ENCODE measurements around the gene PCDH9. TPM values are rescaled to one million over a fixed set of nuclear protein-coding genes. Genes with fewer than 3 reads are reported as not detected.

PCDH9 gene
- total RNA-seq, 2 experiments from 2014 or later: 0.14 to 0.17 TPM

- no peak for DNase-seq
- H3K36me3 Mint-ChIP-seq: no peaks in the 10 kb centered on the region
- ATAC-seq (ENCODE audit: low read depth): no peak
- H3K9me3 Mint-ChIP-seq: no peaks in the 10 kb centered on the region
- no peak overlapping the region for H3K4me3 Mint-ChIP-seq
- H3K27ac Mint-ChIP-seq: no peak overlapping the region
- POLR2A ChIA-PET: no interaction called here
- H3K4me1 Mint-ChIP-seq: no peaks in the 10 kb centered on the region
- no peaks in the 10 kb centered on the region for H3K27me3 Mint-ChIP-seq
Observed at GRCh38 chr13:66354879-66355751, 875.0 kb downstream of the PCDH9 start.

GRCh38 chr13:66353664-66354063 is 876.5 kb downstream of the PCDH9 start:
- no peak overlapping the region for H3K4me3 Mint-ChIP-seq
- no peaks in the 10 kb centered on the region for H3K9me3 Mint-ChIP-seq
- no peaks in the 10 kb centered on the region for H3K27me3 Mint-ChIP-seq
- ATAC-seq (ENCODE audit: low read depth) (no peak), DNase-seq (no peak)
- H3K27ac Mint-ChIP-seq: no peak overlapping the region
- POLR2A ChIA-PET: no interaction called here
- no peaks in the 10 kb centered on the region for H3K4me1 Mint-ChIP-seq
- H3K36me3 Mint-ChIP-seq: no peaks in the 10 kb centered on the region

DNA sequence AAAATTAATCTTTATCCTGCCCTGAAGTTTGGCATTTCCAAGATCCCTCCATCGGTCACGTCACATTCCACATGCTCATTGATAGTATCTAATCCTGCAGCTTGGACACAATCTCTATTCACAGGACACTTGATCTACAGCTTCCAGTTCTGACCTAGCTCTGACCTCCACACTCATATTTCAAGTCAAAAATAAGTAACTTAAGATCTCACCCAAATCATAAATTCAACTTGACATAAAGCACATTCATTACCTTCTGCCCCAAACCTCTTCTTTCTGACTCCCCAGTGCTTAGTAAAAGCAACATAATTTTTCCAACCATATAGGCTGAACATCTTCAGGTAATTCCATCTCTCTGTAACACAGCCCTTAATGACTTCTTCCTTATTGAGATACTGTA is 880.2 kb downstream of the PCDH9 start:
- no peaks in the 10 kb centered on the region for H3K36me3 Mint-ChIP-seq
- POLR2A ChIA-PET: no interaction called here

GRCh38 chr13:66348745-66349690 is 881.1 kb downstream of the PCDH9 start:
- Mint-ChIP-seq H3K27me3 (no peaks in the 10 kb centered on the region), H3K27ac (no peak overlapping the region), H3K36me3 (no peaks in the 10 kb centered on the region), H3K4me3 (no peak overlapping the region), H3K4me1 (no peaks in the 10 kb centered on the region), H3K9me3 (no peaks in the 10 kb centered on the region)
- POLR2A ChIA-PET: no interaction called here
- DNase-seq (no peak), ATAC-seq (ENCODE audit: low read depth) (no peak)

More for the DNA sequence above, 880.2 kb downstream of the PCDH9 start:
- Mint-ChIP-seq H3K4me3 (no peak overlapping the region), H3K9me3 (no peaks in the 10 kb centered on the region), H3K27ac (no peak overlapping the region), H3K27me3 (no peaks in the 10 kb centered on the region), H3K4me1 (no peaks in the 10 kb centered on the region)
- DNase-seq (no peak), ATAC-seq (ENCODE audit: low read depth) (no peak)

DNA sequence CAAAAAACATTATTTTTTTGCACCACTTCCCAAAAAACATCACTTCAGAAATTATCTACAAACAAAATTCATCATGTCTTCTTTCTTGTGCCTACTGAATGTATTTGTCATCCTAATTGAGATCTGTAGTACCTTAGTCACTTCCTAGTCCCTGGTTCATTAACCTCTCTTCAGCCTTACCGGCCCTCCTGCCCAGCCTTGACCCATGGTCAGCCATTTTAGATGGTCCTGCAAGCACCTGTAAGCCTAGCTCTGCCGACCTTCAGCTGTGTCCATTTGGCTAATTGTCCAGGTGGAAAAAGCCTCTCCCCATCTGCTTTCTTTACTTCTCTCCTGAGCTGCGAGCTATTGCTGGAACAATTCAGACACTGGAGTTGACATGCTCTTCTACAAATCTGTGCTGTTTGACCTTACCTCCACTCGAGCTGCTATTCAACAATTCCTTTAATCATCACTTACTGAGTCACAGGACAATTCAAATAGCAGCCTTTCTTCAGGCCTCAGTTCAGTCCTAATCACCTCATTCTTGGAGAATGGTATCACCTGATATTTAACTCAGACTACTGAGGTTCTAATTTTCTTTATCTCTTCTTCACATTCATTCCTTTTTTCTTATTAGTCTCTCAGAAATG is 882.5 kb downstream of the PCDH9 start:
- H3K4me3 Mint-ChIP-seq: no peak overlapping the region
- no peaks in the 10 kb centered on the region for H3K9me3 Mint-ChIP-seq

GRCh38 chr13:66345971-66346370 is 884.2 kb downstream of the PCDH9 start:
- POLR2A ChIA-PET: no interaction called here
- no peak for ATAC-seq (ENCODE audit: low read depth)
- no peaks in the 10 kb centered on the region for H3K4me1 Mint-ChIP-seq
- H3K27me3 Mint-ChIP-seq: no peaks in the 10 kb centered on the region
- no peak overlapping the region for H3K27ac Mint-ChIP-seq
- DNase-seq: no peak
- H3K4me3 Mint-ChIP-seq: no peak overlapping the region
- no peaks in the 10 kb centered on the region for H3K36me3 Mint-ChIP-seq
- H3K9me3 Mint-ChIP-seq: no peaks in the 10 kb centered on the region

More for the DNA sequence above, 882.5 kb downstream of the PCDH9 start:
- DNase-seq: no peak
- H3K36me3 Mint-ChIP-seq: no peaks in the 10 kb centered on the region
- no peaks in the 10 kb centered on the region for H3K27me3 Mint-ChIP-seq
- ATAC-seq (ENCODE audit: low read depth): no peak
- POLR2A ChIA-PET: no interaction called here
- H3K4me1 Mint-ChIP-seq: no peaks in the 10 kb centered on the region
- no peak overlapping the region for H3K27ac Mint-ChIP-seq

- Mint-ChIP-seq H3K4me3 (no peak overlapping the region), H3K36me3 (no peaks in the 10 kb centered on the region), H3K27ac (no peak overlapping the region), H3K9me3 (no peaks in the 10 kb centered on the region), H3K4me1 (no peaks in the 10 kb centered on the region), H3K27me3 (no peaks in the 10 kb centered on the region)
- DNase-seq: no peak
- no peak for ATAC-seq (ENCODE audit: low read depth)
- POLR2A ChIA-PET: interaction anchor here (0.5 kb wide), 1 partner anchor 194 kb away, joined by 3 read pairs; no protein-coding TSS in a partner anchor
Observed at GRCh38 chr13:66345518-66345810, 884.7 kb downstream of the PCDH9 start.

GRCh38 chr13:66344805-66345517 is 885.2 kb downstream of the PCDH9 start:
- POLR2A ChIA-PET: interaction anchor here (0.5 kb wide), 1 partner anchor 194 kb away, joined by 3 read pairs; no protein-coding TSS in a partner anchor
- H3K4me3 Mint-ChIP-seq: no peak overlapping the region
- no peaks in the 10 kb centered on the region for H3K4me1 Mint-ChIP-seq
- no peak overlapping the region for H3K27ac Mint-ChIP-seq
- no peaks in the 10 kb centered on the region for H3K36me3 Mint-ChIP-seq
- H3K9me3 Mint-ChIP-seq: no peaks in the 10 kb centered on the region
- H3K27me3 Mint-ChIP-seq: no peaks in the 10 kb centered on the region
- ATAC-seq (ENCODE audit: low read depth) (no peak), DNase-seq (no peak)

DNA sequence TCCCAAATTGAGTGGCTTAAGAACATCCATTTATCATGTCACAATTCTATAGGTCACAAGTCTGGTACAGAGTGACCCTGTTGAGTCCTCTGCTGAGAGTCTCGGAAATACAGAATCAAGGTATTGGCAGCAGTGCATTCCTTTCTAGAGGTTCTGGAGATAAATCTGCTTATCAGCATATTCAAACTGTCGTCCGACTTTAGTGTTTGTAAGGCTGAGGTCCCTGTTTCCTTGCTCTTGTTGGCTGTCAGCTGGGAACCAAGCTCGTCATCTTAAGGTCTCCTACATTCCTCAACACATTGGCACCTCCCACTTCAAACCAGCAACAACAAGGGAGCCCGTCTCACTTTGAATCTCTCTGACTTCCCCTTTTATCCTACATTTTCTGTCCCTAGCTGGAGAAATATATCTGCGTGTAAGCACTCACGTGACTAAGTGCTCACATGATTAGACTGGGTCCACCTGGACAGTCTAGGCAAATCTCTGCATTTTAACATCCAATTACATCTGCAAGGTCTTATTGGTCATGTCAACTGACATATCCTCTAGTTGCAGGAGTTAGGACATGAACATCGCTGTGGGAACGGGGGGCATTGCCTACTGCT is 886.8 kb downstream of the PCDH9 start:
- ATAC-seq (ENCODE audit: low read depth): no peak
- no peaks in the 10 kb centered on the region for H3K27me3 Mint-ChIP-seq
- H3K36me3 Mint-ChIP-seq: no peaks in the 10 kb centered on the region
- no peaks in the 10 kb centered on the region for H3K9me3 Mint-ChIP-seq
- DNase-seq: no peak
- H3K4me1 Mint-ChIP-seq: no peaks in the 10 kb centered on the region
- H3K27ac Mint-ChIP-seq: no peak overlapping the region
- H3K4me3 Mint-ChIP-seq: no peak overlapping the region
- POLR2A ChIA-PET: no interaction called here

DNA sequence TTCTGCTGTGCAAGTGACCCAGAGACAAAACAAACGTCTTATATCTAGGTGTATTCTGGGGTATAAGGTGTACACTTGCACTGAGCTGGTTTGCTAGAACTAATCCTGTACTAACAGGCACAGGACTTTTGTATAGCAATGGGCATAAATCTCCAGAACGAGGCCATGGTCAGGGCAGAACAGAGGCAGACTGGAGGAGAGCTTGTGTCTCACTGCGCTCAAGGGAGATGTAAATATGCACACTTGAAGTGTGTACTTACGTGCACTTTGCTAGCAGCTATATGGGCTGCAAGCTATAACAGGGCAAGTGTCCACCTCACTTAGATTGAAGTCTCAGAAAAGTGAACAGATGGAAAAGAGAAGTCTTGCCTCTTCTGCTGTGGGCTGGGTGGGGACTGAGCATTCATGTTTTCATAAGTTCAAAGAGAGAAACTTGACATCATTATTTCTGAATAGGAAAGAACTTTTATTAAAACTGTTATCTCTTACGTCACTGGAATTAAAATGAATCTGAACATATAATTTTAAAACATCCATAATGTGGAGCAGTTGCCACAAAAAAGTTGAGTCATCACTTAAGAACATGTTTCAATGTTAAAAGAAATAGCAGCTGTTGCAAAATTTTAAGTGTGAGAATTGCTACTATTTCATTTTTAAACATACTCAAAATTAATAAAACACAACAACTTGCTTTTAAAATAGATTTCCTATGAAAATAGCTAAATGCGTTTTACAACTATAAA is 888.3 kb downstream of the PCDH9 start:
- no peak overlapping the region for H3K27ac Mint-ChIP-seq
- no peaks in the 10 kb centered on the region for H3K36me3 Mint-ChIP-seq
- no peak for DNase-seq
- no peak overlapping the region for H3K4me3 Mint-ChIP-seq
- no peaks in the 10 kb centered on the region for H3K4me1 Mint-ChIP-seq
- no peaks in the 10 kb centered on the region for H3K27me3 Mint-ChIP-seq
- no peaks in the 10 kb centered on the region for H3K9me3 Mint-ChIP-seq
- POLR2A ChIA-PET: no interaction called here
- no peak for ATAC-seq (ENCODE audit: low read depth)

DNA sequence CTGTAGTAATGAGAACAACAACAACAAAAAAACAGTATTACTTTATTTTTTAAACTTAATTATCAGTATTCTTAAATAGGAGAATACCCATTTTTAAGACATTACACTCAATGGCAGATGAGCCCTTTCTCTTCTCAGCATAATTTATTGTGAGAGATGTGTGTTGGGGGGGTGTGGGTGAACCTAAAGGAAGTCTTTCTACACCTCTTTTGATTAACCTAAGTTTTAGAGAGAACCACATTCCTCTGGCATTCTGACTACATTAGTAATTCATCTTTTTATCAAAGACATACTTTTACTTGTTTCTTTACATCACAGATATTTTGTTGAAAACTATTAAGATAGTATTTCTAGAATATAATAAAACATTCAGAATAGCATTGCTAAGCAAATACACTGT is 890.9 kb downstream of the PCDH9 start:
- Mint-ChIP-seq H3K9me3 (no peaks in the 10 kb centered on the region), H3K27ac (no peak overlapping the region), H3K4me1 (no peaks in the 10 kb centered on the region), H3K4me3 (no peak overlapping the region), H3K36me3 (no peaks in the 10 kb centered on the region), H3K27me3 (no peaks in the 10 kb centered on the region)
- no peak for ATAC-seq (ENCODE audit: low read depth)
- POLR2A ChIA-PET: no interaction called here
- DNase-seq: no peak

- Mint-ChIP-seq H3K27ac (no peak overlapping the region), H3K9me3 (no peaks in the 10 kb centered on the region), H3K27me3 (no peaks in the 10 kb centered on the region), H3K4me1 (no peaks in the 10 kb centered on the region), H3K36me3 (no peaks in the 10 kb centered on the region), H3K4me3 (no peak overlapping the region)
- ATAC-seq (ENCODE audit: low read depth) (no peak), DNase-seq (no peak)
- POLR2A ChIA-PET: no interaction called here
Observed at GRCh38 chr13:66338542-66338941, 891.6 kb downstream of the PCDH9 start.

Measured in activated naive CD8-positive, alpha-beta T cell treated with anti-CD3 and anti-CD28 coated beads, Interleukin-2, amount 10 ng/mL, durations not matched to agents 7 days and 5 days (primary cell).